PC-3 (cell line): ENCODE measurements around the gene KLHDC3.

ENCODE experiments used
- CTCF ChIP-seq: fragments of 300-600 bp; sonication (generic); conservative IDR thresholded peaks from 2 replicates; pipeline ENCODE4 v1.5.1; 2017; ENCODE audit warnings: antibody characterized with exemption, low read depth, mild to moderate bottlenecking, low read length
- EZH2 ChIP-seq: fragments of 300-600 bp; sonication (generic); IDR thresholded peaks from one replicate; pipeline ENCODE4 v1.6.1; 2017; ENCODE audit warnings: antibody characterized with exemption, mild to moderate bottlenecking, low read length; ENCODE audit not compliant: unreplicated experiment

- TF ChIP-seq EZH2 (no peak), CTCF (peak; percentile 44)
Measured at GRCh38 chr6:42996513-42996912, 17.5 kb upstream of the KLHDC3 start.
